Cardiac muscle cell (in vitro differentiated cells and primary cell): ENCODE measurements around the gene FMO5. TPM values are rescaled to one million over a fixed set of nuclear protein-coding genes. Genes with fewer than 3 reads are reported as not detected.
"Not testable (repeated sequence)": the region's sequence is repeated elsewhere in the genome, so short reads cannot be mapped to it uniquely, and the experiment has no call there.

Experiments
- DNase-seq, 2 donors: peaks; one replicate each; pipeline versions ENCODE4 v3.0.0 to v3.0.0-alpha.2; 2010 to 2017; ENCODE audit warnings: low read depth in 1 of 2, low spot score in 1 of 2
- H3K27ac ChIP-seq: fragments of 200-600 bp; sonication (generic); 2 replicates; pipeline ENCODE4 v1.5.1; 2016
- H3K27me3 ChIP-seq: fragments of 200-600 bp; sonication (generic); 2 replicates; pipeline ENCODE4 v1.6.0; 2016; ENCODE audit warnings: control low read depth
- H3K36me3 ChIP-seq: fragments of 200-600 bp; sonication (generic); 2 replicates; pipeline ENCODE4 v1.5.1; 2016; ENCODE audit warnings: control low read depth
- H3K4me1 ChIP-seq: fragments of 200-600 bp; sonication (generic); 2 replicates; pipeline ENCODE4 v1.8.1; 2017; ENCODE audit warnings: low read depth, mild to moderate bottlenecking, mixed run types
- H3K4me3 ChIP-seq: fragments of 200-600 bp; sonication (generic); 2 replicates; pipeline ENCODE4 v1.5.1; 2016; ENCODE audit warnings: mild to moderate bottlenecking
- H3K9me3 ChIP-seq: fragments of 200-600 bp; sonication (generic); 2 replicates; pipeline ENCODE4 v1.5.1; 2017; ENCODE audit warnings: low read depth, mild to moderate bottlenecking, control low read depth
- CTCF ChIP-seq: IDR thresholded peaks from 2 replicates; pipeline ENCODE4 v1.5.1; 2012; ENCODE audit warnings: low read depth, mild to moderate bottlenecking, low read length
- polyA plus RNA-seq: library from polyadenylated mRNA; unstranded; fragments of >200 nt; fragmentation: Nextera tagmentation; extraction: Ambion mirVana; gene quantifications from 2 replicates; pipeline ENCODE4 v1.2.1, GENCODE V29; 2016
- total RNA-seq: library from RNA; depleted of rRNA; stranded (reverse); fragments of >200 nt; gene quantifications from 2 replicates; pipeline ENCODE4 v1.2.3, GENCODE V29; 2016

Gene FMO5
- total and polyA plus RNA-seq, 2 experiments from 2014 or later, result 0.75 to 1.8 TPM

GRCh38 chr1:147201786-147202185 is 23.4 kb downstream of the FMO5 start:
- no peaks in the 10 kb centered on the region for H3K27me3 ChIP-seq
- no peak overlapping the region for H3K4me3 ChIP-seq
- no peak for DNase-seq
- TF ChIP-seq CTCF, result no peak
- no peaks in the 10 kb centered on the region for H3K36me3 ChIP-seq
- H3K9me3 ChIP-seq, result no peaks in the 10 kb centered on the region
- no peak overlapping the region for H3K27ac ChIP-seq
- no peaks in the 10 kb centered on the region for H3K4me1 ChIP-seq

GRCh38 chr1:147201276-147201675 is 23.9 kb downstream of the FMO5 start:
- no peak for DNase-seq
- H3K27ac ChIP-seq, result no peak overlapping the region
- no peaks in the 10 kb centered on the region for H3K9me3 ChIP-seq
- H3K27me3 ChIP-seq, result no peaks in the 10 kb centered on the region
- H3K4me1 ChIP-seq, result no peaks in the 10 kb centered on the region
- no peak for TF ChIP-seq CTCF
- H3K4me3 ChIP-seq, result no peak overlapping the region
- no peaks in the 10 kb centered on the region for H3K36me3 ChIP-seq

GRCh38 chr1:147197324-147197723 is 27.8 kb downstream of the FMO5 start:
- H3K4me1 ChIP-seq, H3K9me3 ChIP-seq, DNase-seq, H3K27me3 ChIP-seq, H3K36me3 ChIP-seq, H3K27ac ChIP-seq, H3K4me3 ChIP-seq: not testable (repeated sequence)

- Histone ChIP-seq H3K4me3 (no peak overlapping the region), H3K9me3 (no peaks in the 10 kb centered on the region), H3K27ac (no peak overlapping the region), H3K27me3 (peaks cover 5% of the 10 kb centered on the region), H3K4me1 (no peaks in the 10 kb centered on the region), H3K36me3 (no peaks in the 10 kb centered on the region)
- DNase-seq, result no peak
- TF ChIP-seq CTCF, result no peak
These were observed 35.6 kb downstream of the FMO5 start for GRCh38 chr1:147189514-147189913.

DNA sequence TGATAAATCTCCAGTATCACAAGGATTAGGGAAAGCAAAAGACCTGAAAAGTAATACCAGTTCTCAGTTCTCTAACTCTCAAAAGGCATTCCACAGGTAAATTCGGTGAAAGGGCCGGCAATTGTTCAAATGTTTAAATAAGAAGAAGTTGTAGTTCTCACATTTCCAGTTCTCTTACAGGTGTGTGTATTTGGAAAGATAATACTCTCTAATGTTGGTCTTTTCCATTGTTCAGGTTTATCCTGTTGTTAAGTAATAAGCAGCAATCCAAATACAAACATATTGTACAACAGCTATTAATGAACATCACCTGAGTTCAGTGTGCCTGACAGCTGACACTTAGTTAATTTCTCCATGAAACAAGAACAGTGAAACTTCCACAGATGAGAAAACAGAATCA is 39.7 kb downstream of the FMO5 start:
- TF ChIP-seq CTCF, result no peak
- no peaks in the 10 kb centered on the region for H3K36me3 ChIP-seq
- H3K4me3 ChIP-seq, result no peak overlapping the region
- no peaks in the 10 kb centered on the region for H3K9me3 ChIP-seq
- DNase-seq, result no peak
- H3K4me1 ChIP-seq, result no peaks in the 10 kb centered on the region
- no peak overlapping the region for H3K27ac ChIP-seq
- H3K27me3 ChIP-seq, result peaks cover 5% of the 10 kb centered on the region

DNA sequence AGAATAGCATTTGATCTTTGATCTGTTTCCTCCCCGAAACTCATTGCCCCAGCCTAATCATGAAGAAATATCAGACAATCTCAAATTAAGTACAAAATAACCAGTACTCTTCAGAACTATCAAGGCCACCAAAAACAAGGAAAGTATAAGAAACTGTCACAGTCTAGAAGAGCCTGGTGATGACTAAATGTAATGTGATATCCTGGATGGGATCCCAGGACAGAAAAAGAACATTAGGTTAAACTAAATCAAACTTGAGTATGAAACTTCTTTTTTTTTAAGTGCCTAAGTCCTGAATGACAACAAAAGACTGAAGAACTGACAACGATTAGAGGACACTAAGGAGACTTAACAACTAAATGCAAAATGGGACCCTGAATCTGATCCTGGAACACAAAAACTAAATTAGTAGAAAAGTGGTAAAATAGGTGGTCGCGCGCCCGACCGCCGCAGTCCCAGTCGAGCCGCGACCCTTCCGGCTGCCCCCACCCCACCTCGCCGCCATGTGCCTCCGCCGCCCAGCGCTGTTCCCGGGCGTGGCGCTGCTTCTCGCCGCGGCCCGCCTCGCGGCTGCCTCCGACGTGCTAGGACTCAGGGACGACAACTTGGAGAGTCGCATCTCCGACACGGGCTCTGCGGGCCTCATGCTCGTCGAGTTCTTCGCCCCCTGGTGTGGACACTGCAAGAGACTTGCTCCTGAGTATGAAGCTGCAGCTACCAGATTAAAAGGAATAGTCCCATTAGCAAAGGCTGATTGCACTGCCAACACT is 47.3 kb downstream of the FMO5 start:
- no peak overlapping the region for H3K27ac ChIP-seq
- H3K4me1 ChIP-seq, result no peaks in the 10 kb centered on the region
- H3K9me3 ChIP-seq, result no peaks in the 10 kb centered on the region
- peak in 1 of 2 donors; percentile 44 for DNase-seq
- peak; percentile 4 for TF ChIP-seq CTCF
- H3K4me3 ChIP-seq, result no peak overlapping the region
- no peaks in the 10 kb centered on the region for H3K27me3 ChIP-seq
- no peaks in the 10 kb centered on the region for H3K36me3 ChIP-seq
